ENCODE measurements around the gene TMEM237. TPM values are rescaled to one million over a fixed set of nuclear protein-coding genes. Genes with fewer than 3 reads are reported as not detected.

The TMEM237 gene
- total and polyA plus RNA-seq, 4 donors: 1.2 to 5.2 (median 2.2) TPM

DNA sequence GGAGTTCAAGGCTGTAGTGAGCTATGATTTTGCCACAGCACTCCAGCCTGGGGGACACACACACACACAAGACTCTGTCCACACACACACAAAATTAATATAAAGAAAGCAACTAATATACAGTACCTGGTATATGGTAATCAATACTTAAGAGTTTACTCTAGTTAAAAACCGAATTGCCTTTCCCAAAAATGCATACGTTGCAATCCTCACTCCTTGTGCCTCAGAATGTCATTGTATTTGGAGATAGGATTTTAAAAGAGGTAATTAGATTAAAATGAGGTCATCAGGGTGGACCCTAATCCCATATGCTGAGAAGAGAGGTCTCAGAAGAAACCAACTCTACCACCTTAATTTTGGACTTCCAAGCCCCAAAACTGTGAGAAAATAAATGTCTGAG lies 35.7 kb downstream of the TMEM237 start:
- Histone ChIP-seq H3K27me3 (ENCODE audit: control insufficient read depth in 4 of 4, insufficient read depth in 4 of 4, low read length in 3 of 4) (no peaks in the 10 kb centered on the region), H3K9ac (ENCODE audit: low read depth in 1 of 2, low read length in 2 of 2) (no peak overlapping the region), H3K27ac (ENCODE audit: low read depth in 1 of 2, low read length in 2 of 2) (no peak overlapping the region), H3K4me1 (ENCODE audit: control insufficient read depth in 4 of 4, insufficient read depth in 4 of 4, low read length in 3 of 4) (no peaks in the 10 kb centered on the region), H3K36me3 (ENCODE audit: control insufficient read depth in 4 of 4, insufficient read depth in 3 of 4, low read depth in 1 of 4, low read length in 3 of 4) (no peaks in the 10 kb centered on the region), H3K4me3 (ENCODE audit: low read depth in 1 of 3, low read length in 3 of 3) (no peak overlapping the region), H3K9me3 (ENCODE audit: control insufficient read depth in 4 of 4, low read length in 3 of 4) (peaks cover 0 to 4% (median under 1%) of the 10 kb centered on the region in 4 donors)
- 68% methylated on average over 2 of the region's 2 CpGs for WGBS
- TF ChIP-seq CTCF (IDR thresholded peaks at IDR 0.05; ENCODE audit: low read depth, low read length, missing input control): no peak
- DNase-seq (ENCODE audit: low spot score): no peak

GRCh38 chr2:201600906-201601305 lies 42.4 kb downstream of the TMEM237 start:
- Histone ChIP-seq H3K27me3 (ENCODE audit: control insufficient read depth in 4 of 4, insufficient read depth in 4 of 4, low read length in 3 of 4) (no peaks in the 10 kb centered on the region), H3K4me1 (ENCODE audit: control insufficient read depth in 4 of 4, insufficient read depth in 4 of 4, low read length in 3 of 4) (no peaks in the 10 kb centered on the region), H3K36me3 (ENCODE audit: control insufficient read depth in 4 of 4, insufficient read depth in 3 of 4, low read depth in 1 of 4, low read length in 3 of 4) (no peaks in the 10 kb centered on the region), H3K9ac (ENCODE audit: low read depth in 1 of 2, low read length in 2 of 2) (no peak overlapping the region), H3K9me3 (ENCODE audit: control insufficient read depth in 4 of 4, low read length in 3 of 4) (no peaks in the 10 kb centered on the region), H3K27ac (ENCODE audit: low read depth in 1 of 2, low read length in 2 of 2) (no peak overlapping the region), H3K4me3 (ENCODE audit: low read depth in 1 of 3, low read length in 3 of 3) (no peak overlapping the region)
- TF ChIP-seq HNF4A (conservative IDR thresholded peaks at IDR 0.05): no peak
- TF ChIP-seq JUND (IDR thresholded peaks at IDR 0.05): no peak
- TF ChIP-seq CTCF (IDR thresholded peaks at IDR 0.05; ENCODE audit: low read depth, low read length, missing input control): no peak
- no peak for TF ChIP-seq NR2F2 (IDR thresholded peaks at IDR 0.05)
- no peak for TF ChIP-seq FOXA2 (IDR thresholded peaks at IDR 0.05)
- TF ChIP-seq, protein P1, sequence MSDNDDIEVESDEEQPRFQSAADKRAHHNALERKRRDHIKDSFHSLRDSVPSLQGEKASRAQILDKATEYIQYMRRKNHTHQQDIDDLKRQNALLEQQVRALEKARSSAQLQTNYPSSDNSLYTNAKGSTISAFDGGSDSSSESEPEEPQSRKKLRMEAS (IDR thresholded peaks at IDR 0.05): no peak
- TF ChIP-seq RXRA (IDR thresholded peaks at IDR 0.05): no peak
- no peak for TF ChIP-seq REST (IDR thresholded peaks at IDR 0.05)
- no peak for TF ChIP-seq ATF3 (IDR thresholded peaks at IDR 0.05)
- TF ChIP-seq EGR1 (IDR thresholded peaks at IDR 0.05; ENCODE audit: low read depth in 2 of 2): no peak
- no peak for TF ChIP-seq TAF1 (conservative IDR thresholded peaks at IDR 0.05)
- no peak for TF ChIP-seq SP1 (IDR thresholded peaks at IDR 0.05)
- TF ChIP-seq GABPA (IDR thresholded peaks at IDR 0.05 in 1 of 2, conservative IDR thresholded peaks at IDR 0.05 in 1 of 2): no peak
- TF ChIP-seq YY1 (IDR thresholded peaks at IDR 0.05): no peak
- no peak for TF ChIP-seq RAD21 (IDR thresholded peaks at IDR 0.05)
- TF ChIP-seq, protein P2, sequence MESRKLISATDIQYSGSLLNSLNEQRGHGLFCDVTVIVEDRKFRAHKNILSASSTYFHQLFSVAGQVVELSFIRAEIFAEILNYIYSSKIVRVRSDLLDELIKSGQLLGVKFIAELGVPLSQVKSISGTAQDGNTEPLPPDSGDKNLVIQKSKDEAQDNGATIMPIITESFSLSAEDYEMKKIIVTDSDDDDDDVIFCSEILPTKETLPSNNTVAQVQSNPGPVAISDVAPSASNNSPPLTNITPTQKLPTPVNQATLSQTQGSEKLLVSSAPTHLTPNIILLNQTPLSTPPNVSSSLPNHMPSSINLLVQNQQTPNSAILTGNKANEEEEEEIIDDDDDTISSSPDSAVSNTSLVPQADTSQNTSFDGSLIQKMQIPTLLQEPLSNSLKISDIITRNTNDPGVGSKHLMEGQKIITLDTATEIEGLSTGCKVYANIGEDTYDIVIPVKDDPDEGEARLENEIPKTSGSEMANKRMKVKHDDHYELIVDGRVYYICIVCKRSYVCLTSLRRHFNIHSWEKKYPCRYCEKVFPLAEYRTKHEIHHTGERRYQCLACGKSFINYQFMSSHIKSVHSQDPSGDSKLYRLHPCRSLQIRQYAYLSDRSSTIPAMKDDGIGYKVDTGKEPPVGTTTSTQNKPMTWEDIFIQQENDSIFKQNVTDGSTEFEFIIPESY (IDR thresholded peaks at IDR 0.05): no peak
- DNase-seq (ENCODE audit: low spot score): no peak
- 91% methylated on average over 3 of the region's 3 CpGs for WGBS

Data from liver (tissue), 9 donors.